Mesothelial cell of epicardium (in vitro differentiated cells): Measurements from ENCODE around the gene RABL6. TPM values are rescaled to one million over a fixed set of nuclear protein-coding genes. Genes with fewer than 3 reads are reported as not detected.

ENCODE experiments used
- DNase-seq, 2 experiments: peaks; one replicate each; pipeline ENCODE4 v3.0.0; 2021; ENCODE audit warnings: low spot score in 2 of 2; ENCODE audit not compliant: unreplicated experiment in 2 of 2
- H3K27ac Mint-ChIP-seq: 2 replicates; pipeline ENCODE4 v1.8.0; 2021; ENCODE audit warnings: mixed read lengths
- H3K27me3 Mint-ChIP-seq: 2 replicates; pipeline ENCODE4 v1.8.0; 2021; ENCODE audit warnings: low read depth, mixed read lengths
- H3K36me3 Mint-ChIP-seq: 2 replicates; pipeline ENCODE4 v1.8.0; 2021; ENCODE audit warnings: mixed read lengths
- H3K4me1 Mint-ChIP-seq: 2 replicates; pipeline ENCODE4 v1.8.0; 2021; ENCODE audit warnings: mixed read lengths
- H3K4me3 Mint-ChIP-seq: 2 replicates; pipeline ENCODE4 v1.8.0; 2021; ENCODE audit warnings: mild to moderate bottlenecking, moderate library complexity, mixed read lengths
- H3K9me3 Mint-ChIP-seq: 2 replicates; pipeline ENCODE4 v1.8.0; 2021; ENCODE audit warnings: mixed read lengths
- CTCF ChIP-seq: fragments of 200-600 bp; sonication (generic); IDR thresholded peaks from one replicate; pipeline ENCODE4 v1.5.0; 2021; ENCODE audit warnings: antibody characterized with exemption; ENCODE audit not compliant: unreplicated experiment
- total RNA-seq: library from RNA; stranded (reverse); gene quantifications from 3 replicates; pipeline ENCODE4 v1.2.1, GENCODE V29; 2021

The RABL6 gene
- total RNA-seq, 1 donor from 2014 or later = 124 TPM

GRCh38 chr9:136826703-136827582 lies 19.2 kb downstream of the RABL6 start:
- H3K9me3 Mint-ChIP-seq = no peaks in the 10 kb centered on the region
- no peak overlapping the region for H3K27ac Mint-ChIP-seq
- no peak overlapping the region for H3K4me3 Mint-ChIP-seq
- no peak for TF ChIP-seq CTCF
- H3K36me3 Mint-ChIP-seq = peaks cover 15% of the 10 kb centered on the region
- H3K4me1 Mint-ChIP-seq = no peaks in the 10 kb centered on the region
- DNase-seq = no peak
- H3K27me3 Mint-ChIP-seq = no peaks in the 10 kb centered on the region

GRCh38 chr9:136827794-136828473 lies 20.2 kb downstream of the RABL6 start:
- no peak overlapping the region for H3K27ac Mint-ChIP-seq
- no peaks in the 10 kb centered on the region for H3K9me3 Mint-ChIP-seq
- no peaks in the 10 kb centered on the region for H3K4me1 Mint-ChIP-seq
- H3K4me3 Mint-ChIP-seq = no peak overlapping the region
- H3K27me3 Mint-ChIP-seq = no peaks in the 10 kb centered on the region
- DNase-seq = no peak
- peaks cover 17% of the 10 kb centered on the region for H3K36me3 Mint-ChIP-seq
- TF ChIP-seq CTCF = no peak

GRCh38 chr9:136828474-136829140 lies 20.9 kb downstream of the RABL6 start:
- Mint-ChIP-seq H3K36me3 (peaks cover 14% of the 10 kb centered on the region), H3K9me3 (no peaks in the 10 kb centered on the region), H3K4me3 (no peak overlapping the region), H3K4me1 (no peaks in the 10 kb centered on the region), H3K27ac (no peak overlapping the region), H3K27me3 (no peaks in the 10 kb centered on the region)
- TF ChIP-seq CTCF = no peak
- DNase-seq = no peak

GRCh38 chr9:136829412-136829811 lies 21.7 kb downstream of the RABL6 start:
- Mint-ChIP-seq H3K27ac (no peak overlapping the region), H3K27me3 (no peaks in the 10 kb centered on the region), H3K36me3 (peaks cover 18% of the 10 kb centered on the region), H3K4me1 (no peaks in the 10 kb centered on the region), H3K9me3 (no peaks in the 10 kb centered on the region), H3K4me3 (no peak overlapping the region)
- TF ChIP-seq CTCF = no peak
- no peak for DNase-seq

- TF ChIP-seq CTCF = no peak
- Mint-ChIP-seq H3K27me3 (no peaks in the 10 kb centered on the region), H3K4me1 (no peaks in the 10 kb centered on the region), H3K9me3 (no peaks in the 10 kb centered on the region), H3K36me3 (peaks cover 18% of the 10 kb centered on the region), H3K27ac (no peak overlapping the region), H3K4me3 (no peak overlapping the region)
- DNase-seq = no peak
Measured at GRCh38 chr9:136829981-136830885, 22.5 kb downstream of the RABL6 start.
